Tibial artery (tissue), 4 donors: Measurements from ENCODE around the gene COG7.

Experiments used
- DNase-seq, 2 donors: peaks; one replicate each; pipeline ENCODE4 v3.0.0-alpha.2; 2019
- H3K27ac ChIP-seq, 2 donors: fragments of 200-600 bp; sonication (generic) in 1 of 2; 1 replicate in 1 of 2; 2 replicates in 1 of 2; pipeline ENCODE4 v1.5.1; 2018 to 2019; ENCODE audit warnings: mild to moderate bottlenecking in 1 of 2
- H3K27me3 ChIP-seq, 2 donors: fragments of 200-600 bp; sonication (generic) in 1 of 2; one replicate each; pipeline versions ENCODE4 v1.5.1 to v1.6.0; 2016 to 2019
- H3K36me3 ChIP-seq, 3 donors: fragments of 200-600 bp; sonication (generic) in 2 of 3; one replicate each; pipeline ENCODE4 v1.5.1; 2016 to 2019; ENCODE audit warnings: mild to moderate bottlenecking in 2 of 3
- H3K4me1 ChIP-seq, 4 donors: fragments of 200-600 bp; sonication (generic) in 2 of 4; 1 replicate in 3 of 4; 2 replicates in 1 of 4; pipeline ENCODE4 v1.5.1; 2016 to 2019
- H3K4me3 ChIP-seq, 2 donors: fragments of 200-600 bp; sonication (generic) in 1 of 2; 1 replicate in 1 of 2; 2 replicates in 1 of 2; pipeline ENCODE4 v1.5.1; 2018 to 2019; ENCODE audit warnings: mild to moderate bottlenecking in 2 of 2
- H3K9me3 ChIP-seq, 3 donors: fragments of 200-600 bp; sonication (generic) in 1 of 3; one replicate each; pipeline ENCODE4 v1.5.1; 2016 to 2019
- CTCF ChIP-seq, 2 experiments: fragments of 200-600 bp in 1 of 2; fragments of 450-650 bp in 1 of 2; IDR thresholded peaks; one replicate each; pipeline ENCODE4 v1.5.1; 2017 to 2019; ENCODE audit warnings: antibody characterized with exemption in 2 of 2, mild to moderate bottlenecking in 1 of 2, moderate library complexity in 1 of 2
- intact Hi-C: fragments of 100-400 bp; cut with DNase I; formaldehyde crosslinking; loops from one replicate; pipeline ENCODE4 v1.15.0; 2023; ENCODE audit warnings: low total_unique reads

Gene COG7

DNA sequence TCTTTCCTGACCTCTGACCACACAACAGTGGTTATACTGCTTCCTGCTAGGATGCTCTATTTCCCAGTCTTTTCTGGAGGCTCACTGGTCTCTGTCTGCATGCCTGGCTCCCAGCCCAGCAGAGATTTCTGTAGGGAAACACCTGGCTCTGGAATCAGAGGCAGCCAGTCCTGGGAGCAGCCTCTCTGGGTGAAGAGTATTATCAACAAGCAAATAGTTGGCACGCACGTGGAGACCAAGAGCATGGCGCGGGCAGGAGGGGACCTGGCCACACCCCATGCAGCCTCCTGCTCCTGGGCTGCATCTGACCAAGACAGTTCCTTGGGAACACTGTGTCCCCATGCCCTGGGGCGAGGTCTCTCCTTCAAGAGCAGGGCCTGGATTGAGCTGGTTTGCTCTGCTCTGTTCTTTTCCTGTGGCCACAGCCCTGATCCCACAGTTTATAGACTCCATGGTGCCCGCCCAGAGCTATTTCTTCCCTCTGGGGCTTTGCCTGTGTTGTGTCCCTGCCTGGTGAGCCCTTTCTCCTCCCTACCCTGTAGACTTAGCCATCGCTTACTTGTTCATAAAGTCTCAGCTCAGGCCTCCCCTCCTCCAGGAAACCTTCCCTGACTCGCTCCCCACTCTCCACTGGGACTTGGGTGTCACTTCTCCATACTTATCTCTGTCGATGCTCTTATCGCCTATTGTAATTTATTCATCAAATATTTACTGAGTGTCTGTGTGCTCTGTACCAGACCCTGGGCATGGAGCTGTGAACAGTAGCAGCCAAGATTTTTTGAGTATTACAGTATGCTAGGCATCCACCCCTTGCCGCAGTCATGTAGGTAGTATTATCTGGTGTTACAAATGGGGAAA, 90.3 kb downstream of the COG7 start:
- Histone ChIP-seq H3K27me3 (peaks cover 0 to 12% of the 10 kb centered on the region in 2 donors), H3K27ac (no peak overlapping the region), H3K9me3 (no peaks in the 10 kb centered on the region), H3K36me3 (no peaks in the 10 kb centered on the region), H3K4me1 (no peaks in the 10 kb centered on the region), H3K4me3 (no peak overlapping the region)
- no peak for DNase-seq
- intact Hi-C loops = no loop called here
- no peak for TF ChIP-seq CTCF (IDR thresholded peaks at IDR 0.05)

DNA sequence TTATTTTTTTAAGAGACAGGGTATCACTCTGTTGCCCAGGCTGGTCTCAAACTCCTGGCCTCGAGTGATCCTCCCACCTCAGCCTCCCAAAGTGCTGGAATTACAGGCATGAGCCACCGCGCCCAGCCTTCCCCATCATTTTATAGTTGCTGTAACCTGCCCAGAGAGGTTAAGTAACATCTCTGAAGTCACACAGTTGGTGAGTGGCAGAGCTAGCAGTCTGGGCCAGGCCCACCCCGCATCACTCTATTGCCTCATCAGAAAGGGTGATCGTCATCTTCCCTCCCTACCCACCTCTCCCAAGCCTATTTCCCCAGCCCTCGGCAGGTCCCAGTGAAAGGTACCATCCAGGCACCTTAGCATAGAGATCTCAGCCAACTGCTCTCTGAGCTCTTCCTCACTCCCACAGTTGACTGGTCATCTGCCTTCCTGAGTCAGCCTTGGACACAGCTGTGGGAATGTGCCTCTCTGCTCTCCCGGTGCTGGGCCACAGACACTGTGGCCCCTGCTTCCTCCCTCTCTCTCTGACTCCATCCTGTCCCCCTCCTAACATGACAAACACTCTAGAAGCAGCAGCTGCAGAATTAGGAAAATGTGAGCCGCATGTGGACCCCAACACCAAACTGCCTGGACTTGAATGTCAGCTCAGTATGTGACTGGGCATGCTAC, 93.8 kb downstream of the COG7 start:
- intact Hi-C loops = no loop called here
- peak in 1 of 2 donors; percentile 32 for DNase-seq
- Histone ChIP-seq H3K27ac (no peak overlapping the region), H3K4me3 (no peak overlapping the region), H3K9me3 (no peaks in the 10 kb centered on the region), H3K4me1 (no peaks in the 10 kb centered on the region), H3K36me3 (no peaks in the 10 kb centered on the region), H3K27me3 (peaks cover 0 to 13% of the 10 kb centered on the region in 2 donors)
- no peak for TF ChIP-seq CTCF (IDR thresholded peaks at IDR 0.05)

DNA sequence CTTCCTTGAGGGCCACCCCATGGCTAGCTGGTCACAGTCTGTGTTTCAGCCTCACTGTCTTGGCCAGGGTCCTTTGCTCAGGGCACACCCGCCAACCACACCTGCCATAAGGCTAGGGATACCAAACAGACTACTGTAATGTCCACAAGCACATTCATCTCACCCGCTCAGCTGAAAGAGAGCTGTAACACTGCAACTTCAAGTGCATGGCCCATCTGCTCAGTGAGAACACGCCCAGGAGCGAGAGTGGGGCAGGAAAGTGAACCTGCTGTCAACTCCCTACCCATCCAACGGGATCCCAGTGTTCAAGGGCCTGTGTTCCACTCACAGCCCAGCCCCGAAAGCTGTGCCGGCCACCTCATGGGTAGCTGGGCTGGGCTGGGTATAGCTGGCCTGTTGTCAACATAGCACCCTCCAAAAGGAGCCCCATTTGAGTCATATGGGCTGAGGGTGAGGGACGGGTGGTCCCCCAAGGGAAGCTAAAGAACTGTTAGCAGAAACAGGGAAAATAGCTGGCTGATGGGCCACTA, 95.2 kb downstream of the COG7 start:
- H3K27ac ChIP-seq = no peak overlapping the region
- no peak overlapping the region for H3K4me3 ChIP-seq
- no peaks in the 10 kb centered on the region for H3K9me3 ChIP-seq
- intact Hi-C loops = no loop called here
- no peaks in the 10 kb centered on the region for H3K4me1 ChIP-seq
- DNase-seq = peak in 1 of 2 donors; percentile 34
- no peak for TF ChIP-seq CTCF (IDR thresholded peaks at IDR 0.05)
- peaks cover 0 to 15% of the 10 kb centered on the region in 2 donors for H3K27me3 ChIP-seq
- H3K36me3 ChIP-seq = no peaks in the 10 kb centered on the region

- Histone ChIP-seq H3K4me1 (no peaks in the 10 kb centered on the region), H3K27me3 (peaks cover 0 to 15% of the 10 kb centered on the region in 2 donors), H3K4me3 (no peak overlapping the region), H3K36me3 (no peaks in the 10 kb centered on the region), H3K9me3 (no peaks in the 10 kb centered on the region), H3K27ac (no peak overlapping the region)
- no peak for TF ChIP-seq CTCF (IDR thresholded peaks at IDR 0.05)
- peak in 1 of 2 donors; percentile 17 for DNase-seq
- intact Hi-C loops = no loop called here
These were observed 96.0 kb downstream of the COG7 start for GRCh38 chr16:23356941-23357340.

- Histone ChIP-seq H3K4me1 (no peaks in the 10 kb centered on the region), H3K4me3 (no peak overlapping the region), H3K36me3 (no peaks in the 10 kb centered on the region), H3K27ac (no peak overlapping the region), H3K27me3 (peaks cover 0 to 21% of the 10 kb centered on the region in 2 donors), H3K9me3 (no peaks in the 10 kb centered on the region)
- intact Hi-C loops = no loop called here
- TF ChIP-seq CTCF (IDR thresholded peaks at IDR 0.05) = no peak
- DNase-seq = peak in 1 of 2 donors; percentile 51
These were observed 97.8 kb downstream of the COG7 start for GRCh38 chr16:23355106-23355670.
